Testis (tissue), 3 donors: ENCODE results near the gene NPAT. TPM values are rescaled to one million over a fixed set of nuclear protein-coding genes. Genes with fewer than 3 reads are reported as not detected.
"Not testable (repeated sequence)": the region's sequence is repeated elsewhere in the genome, so short reads cannot be mapped to it uniquely, and the experiment has no call there.

Experiments used
- DNase-seq: peaks from one replicate; pipeline ENCODE4 v3.0.0-alpha.2; 2019
- H3K27ac ChIP-seq, 2 donors: fragments of 200-600 bp; sonication (generic); one replicate each; pipeline ENCODE4 v1.5.1; 2019
- H3K27me3 ChIP-seq: fragments of 200-600 bp; sonication (generic); one replicate; pipeline ENCODE4 v1.5.1; 2019
- H3K36me3 ChIP-seq: fragments of 200-600 bp; sonication (generic); one replicate; pipeline ENCODE4 v1.5.1; 2017; ENCODE audit warnings: low read depth; ENCODE audit errors: missing control alignments
- H3K4me1 ChIP-seq: fragments of 200-600 bp; sonication (generic); one replicate; pipeline ENCODE4 v1.5.1; 2019
- H3K4me3 ChIP-seq, 2 donors: fragments of 200-600 bp; sonication (generic); one replicate each; pipeline ENCODE4 v1.5.1; 2017 to 2019
- H3K9me3 ChIP-seq: fragments of 200-600 bp; sonication (generic); one replicate; pipeline ENCODE4 v1.5.1; 2017
- POLR2A ChIP-seq: fragments of 450-650 bp; IDR thresholded peaks from one replicate; pipeline ENCODE4 v1.6.1; 2017; ENCODE audit warnings: antibody characterized with exemption, mild to moderate bottlenecking, moderate library complexity
- WGBS, 2 donors: methylation state at CpG; one replicate each; pipeline ENCODE4 v1.1.5; 2018; 5-methylcytosine and 5-hydroxymethylcytosine counted together
- intact Hi-C: fragments of 100-400 bp; cut with DNase I; formaldehyde crosslinking; loops from one replicate; pipeline ENCODE4 v1.15.1; 2023; ENCODE audit warnings: low total_unique reads
- polyA plus RNA-seq: library from polyadenylated mRNA; stranded (reverse); fragments of 350-450 nt; fragmentation: Illumina TruSeq; extraction: RNeasy Lipid Tissue Mini Kit (QIAGEN cat#74804); gene quantifications from one replicate; pipeline ENCODE4 v1.2.3, GENCODE V29; 2014; ENCODE audit warnings: low read depth, low replicate concordance; ENCODE audit not compliant: insufficient read depth
- total RNA-seq, 2 donors: library from RNA; depleted of rRNA; stranded (reverse); fragments of >200 nt; gene quantifications; one replicate each; pipeline ENCODE4 v1.2.3, GENCODE V29; 2016
- TF ChIP-seq, protein P1 (sequence below), 3 experiments: fragments of 450-650 bp in 2 of 3; fragments of 200-600 bp in 1 of 3; sonication (generic) in 1 of 3; IDR thresholded peaks; one replicate each; pipeline ENCODE4 v1.5.1; 2016 to 2019; ENCODE audit warnings: antibody characterized with exemption in 3 of 3, mild to moderate bottlenecking in 2 of 3, moderate library complexity in 1 of 3

The NPAT gene
- total and polyA plus RNA-seq, 3 donors from 2014 or later = 7.9 to 24.3 (median 20.9) TPM

DNA sequence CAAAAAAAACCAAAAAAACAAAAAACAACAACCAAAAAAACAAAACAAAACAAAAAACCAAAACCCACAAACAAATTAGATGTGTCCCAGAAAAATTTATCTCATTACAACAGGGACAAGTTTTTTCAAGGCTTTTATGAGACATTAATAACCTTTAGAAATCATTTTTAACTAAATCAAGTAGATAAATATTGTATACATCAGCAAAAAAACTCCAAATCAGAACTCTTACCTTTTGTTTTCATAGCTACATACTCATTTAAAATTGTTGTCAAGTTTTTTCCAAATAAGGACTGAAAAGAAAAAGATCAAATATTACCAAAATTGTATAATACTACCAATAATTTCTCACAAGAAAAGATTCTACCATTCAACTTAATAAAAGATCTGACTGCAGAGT lies 28.7 kb downstream of the NPAT start:
- H3K27me3 ChIP-seq = no peaks in the 10 kb centered on the region
- intact Hi-C loops = no loop called here
- H3K27ac ChIP-seq = no peak overlapping the region
- no peak for TF ChIP-seq POLR2A
- TF ChIP-seq, protein P1, sequence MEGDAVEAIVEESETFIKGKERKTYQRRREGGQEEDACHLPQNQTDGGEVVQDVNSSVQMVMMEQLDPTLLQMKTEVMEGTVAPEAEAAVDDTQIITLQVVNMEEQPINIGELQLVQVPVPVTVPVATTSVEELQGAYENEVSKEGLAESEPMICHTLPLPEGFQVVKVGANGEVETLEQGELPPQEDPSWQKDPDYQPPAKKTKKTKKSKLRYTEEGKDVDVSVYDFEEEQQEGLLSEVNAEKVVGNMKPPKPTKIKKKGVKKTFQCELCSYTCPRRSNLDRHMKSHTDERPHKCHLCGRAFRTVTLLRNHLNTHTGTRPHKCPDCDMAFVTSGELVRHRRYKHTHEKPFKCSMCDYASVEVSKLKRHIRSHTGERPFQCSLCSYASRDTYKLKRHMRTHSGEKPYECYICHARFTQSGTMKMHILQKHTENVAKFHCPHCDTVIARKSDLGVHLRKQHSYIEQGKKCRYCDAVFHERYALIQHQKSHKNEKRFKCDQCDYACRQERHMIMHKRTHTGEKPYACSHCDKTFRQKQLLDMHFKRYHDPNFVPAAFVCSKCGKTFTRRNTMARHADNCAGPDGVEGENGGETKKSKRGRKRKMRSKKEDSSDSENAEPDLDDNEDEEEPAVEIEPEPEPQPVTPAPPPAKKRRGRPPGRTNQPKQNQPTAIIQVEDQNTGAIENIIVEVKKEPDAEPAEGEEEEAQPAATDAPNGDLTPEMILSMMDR (IDR thresholded peaks at IDR 0.05) = no peak
- H3K36me3 ChIP-seq = no peaks in the 10 kb centered on the region
- H3K4me3 ChIP-seq = no peak overlapping the region
- H3K9me3 ChIP-seq = no peaks in the 10 kb centered on the region
- no peaks in the 10 kb centered on the region for H3K4me1 ChIP-seq
- no peak for DNase-seq

DNA sequence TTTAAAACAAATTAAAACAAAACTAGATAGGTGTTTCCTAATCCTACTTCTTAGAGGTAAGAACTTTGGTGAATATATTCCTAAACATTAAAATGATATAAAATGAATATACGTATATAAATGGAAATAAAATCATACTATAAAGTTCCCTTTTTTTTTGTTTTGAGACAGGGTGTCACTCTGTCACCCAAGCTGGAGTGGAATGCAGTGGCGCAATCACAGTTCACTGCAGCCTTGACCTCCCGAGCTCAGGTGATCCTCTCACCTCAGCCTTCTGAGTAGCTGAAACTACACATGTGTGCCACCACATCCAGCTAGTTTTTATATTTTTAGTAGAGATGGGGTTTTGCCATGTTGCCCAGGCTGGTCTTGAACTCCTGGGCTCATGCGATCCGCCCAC lies 44.9 kb downstream of the NPAT start:
- H3K4me1 ChIP-seq = no peaks in the 10 kb centered on the region
- 80 to 99% methylated on average over 5 of the region's 5 CpGs for WGBS, 2 donors
- no peaks in the 10 kb centered on the region for H3K27me3 ChIP-seq
- no peaks in the 10 kb centered on the region for H3K36me3 ChIP-seq
- no peaks in the 10 kb centered on the region for H3K9me3 ChIP-seq
- no peak for TF ChIP-seq POLR2A
- TF ChIP-seq, protein P1 (IDR thresholded peaks at IDR 0.05) = no peak
- intact Hi-C loops = no loop called here
- H3K4me3 ChIP-seq = no peak overlapping the region
- no peak for DNase-seq
- no peak overlapping the region for H3K27ac ChIP-seq

DNA sequence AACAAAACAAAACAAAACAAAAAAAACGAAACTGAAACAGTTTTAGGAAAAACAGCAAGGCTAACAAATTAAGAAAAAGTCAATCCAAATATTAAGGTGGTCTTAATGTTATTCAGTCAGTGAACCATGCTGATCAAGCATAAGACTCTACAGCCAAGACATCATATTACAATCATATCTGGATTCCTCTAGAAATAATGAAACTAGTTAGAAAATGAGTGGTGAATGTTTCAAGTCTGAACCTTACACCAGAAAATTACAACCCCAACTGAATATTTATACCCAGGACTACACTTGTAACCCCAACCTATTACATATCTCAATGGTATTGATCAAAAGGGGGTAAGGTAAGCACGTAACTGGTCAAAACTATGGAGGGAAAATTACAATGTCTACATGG lies 52.3 kb downstream of the NPAT start:
- Histone ChIP-seq H3K4me3 (no peak overlapping the region), H3K36me3 (no peaks in the 10 kb centered on the region), H3K9me3 (no peaks in the 10 kb centered on the region), H3K27me3 (no peaks in the 10 kb centered on the region), H3K27ac (peak overlapping the region in 1 of 2 donors; percentile 13), H3K4me1 (no peaks in the 10 kb centered on the region)
- WGBS, 2 donors = 59 to 67% methylated on average over 2 of the region's 2 CpGs
- TF ChIP-seq, protein P1 (IDR thresholded peaks at IDR 0.05) = no peak
- TF ChIP-seq POLR2A = no peak
- DNase-seq = no peak
- intact Hi-C loops = no loop called here

DNA sequence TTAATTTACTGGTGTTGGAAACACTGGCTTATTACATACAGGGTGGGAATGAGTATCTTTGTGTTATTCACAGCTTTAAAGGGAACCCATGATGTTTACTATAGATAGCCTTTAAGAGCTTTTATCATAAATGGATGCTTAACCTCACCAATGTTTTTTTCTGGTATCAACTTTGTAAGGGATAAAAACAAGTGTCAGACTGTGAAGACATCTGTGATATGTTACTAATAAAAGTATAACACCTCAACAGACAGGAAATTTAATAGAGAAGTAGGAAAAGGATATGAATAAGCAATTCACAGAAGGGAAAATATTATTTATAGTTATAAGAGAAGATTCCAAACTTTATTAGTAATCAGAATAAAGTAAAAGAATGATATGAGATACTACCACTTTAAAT lies 54.8 kb downstream of the NPAT start:
- no peaks in the 10 kb centered on the region for H3K36me3 ChIP-seq
- H3K27ac ChIP-seq = no peak overlapping the region
- H3K9me3 ChIP-seq = no peaks in the 10 kb centered on the region
- no peak for DNase-seq
- H3K4me3 ChIP-seq = no peak overlapping the region
- intact Hi-C loops = no loop called here
- H3K27me3 ChIP-seq = no peaks in the 10 kb centered on the region
- no peak for TF ChIP-seq POLR2A
- TF ChIP-seq, protein P1 (IDR thresholded peaks at IDR 0.05) = no peak
- H3K4me1 ChIP-seq = no peaks in the 10 kb centered on the region

DNA sequence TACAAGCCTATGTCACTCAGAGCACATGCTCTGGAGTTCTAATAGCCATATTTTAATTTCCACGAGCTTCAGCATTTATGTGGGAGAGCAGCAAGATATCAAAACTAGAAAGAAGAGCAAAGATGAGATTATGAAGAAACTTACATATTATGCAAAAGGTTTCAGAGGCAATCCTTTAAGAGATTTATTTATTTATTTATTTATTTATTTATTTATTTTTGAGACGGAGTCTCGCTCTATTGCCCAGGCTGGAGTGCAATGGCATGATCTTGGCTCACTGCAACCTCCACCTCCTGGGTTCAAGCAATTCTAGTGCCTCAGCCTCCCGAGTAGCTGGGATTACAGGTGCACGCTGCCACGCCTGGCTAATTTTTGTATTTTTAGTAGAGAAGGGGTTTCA lies 59.6 kb downstream of the NPAT start:
- 85 to 87% methylated on average over 6 of the region's 6 CpGs for WGBS, 2 donors
- H3K4me3 ChIP-seq, DNase-seq, intact Hi-C loops, H3K27ac ChIP-seq, H3K36me3 ChIP-seq, H3K4me1 ChIP-seq, H3K9me3 ChIP-seq, H3K27me3 ChIP-seq: not testable (repeated sequence)
